Chondrocyte (in vitro differentiated cells): ENCODE measurements around the gene PPP2R2D. TPM values are rescaled to one million over a fixed set of nuclear protein-coding genes. Genes with fewer than 3 reads are reported as not detected.

Source experiments
- DNase-seq: peaks from one replicate; pipeline ENCODE4 v3.0.0; 2021; ENCODE audit warnings: mixed read lengths, low spot score
- H3K27ac Mint-ChIP-seq: one replicate; pipeline ENCODE4 v1.8.0; 2021; ENCODE audit warnings: mild to moderate bottlenecking, moderate library complexity, mixed read lengths; ENCODE audit not compliant: unreplicated experiment
- H3K27me3 Mint-ChIP-seq: 2 replicates; pipeline ENCODE4 v1.8.0; 2021; ENCODE audit warnings: low read depth, mixed read lengths
- H3K36me3 Mint-ChIP-seq: 2 replicates; pipeline ENCODE4 v1.8.0; 2021; ENCODE audit warnings: low read depth, mixed read lengths
- H3K4me1 Mint-ChIP-seq: 2 replicates; pipeline ENCODE4 v1.8.0; 2021; ENCODE audit warnings: low read depth, mild to moderate bottlenecking, mixed read lengths
- H3K4me3 Mint-ChIP-seq: one replicate; pipeline ENCODE4 v1.8.0; 2021; ENCODE audit warnings: mild to moderate bottlenecking, moderate library complexity, mixed read lengths; ENCODE audit not compliant: unreplicated experiment
- H3K9me3 Mint-ChIP-seq: 2 replicates; pipeline ENCODE4 v1.8.0; 2021; ENCODE audit warnings: low read depth, mixed read lengths
- CTCF ChIP-seq: fragments of 200-600 bp; sonication (generic); IDR thresholded peaks from 2 replicates; pipeline ENCODE4 v1.5.0; 2021; ENCODE audit warnings: antibody characterized with exemption, mild to moderate bottlenecking, moderate library complexity
- total RNA-seq: library from RNA; stranded (reverse); gene quantifications from 3 replicates; pipeline ENCODE4 v1.2.1, GENCODE V29; 2021

The PPP2R2D gene
- total RNA-seq, 1 donor from 2014 or later, result 24.3 TPM

- peak; percentile 67 for DNase-seq
- no peaks in the 10 kb centered on the region for H3K9me3 Mint-ChIP-seq
- H3K27me3 Mint-ChIP-seq, result peaks cover 2% of the 10 kb centered on the region
- H3K4me3 Mint-ChIP-seq, result no peak overlapping the region
- peaks cover 3% of the 10 kb centered on the region for H3K4me1 Mint-ChIP-seq
- no peak overlapping the region for H3K27ac Mint-ChIP-seq
- TF ChIP-seq CTCF, result no peak
- H3K36me3 Mint-ChIP-seq, result no peaks in the 10 kb centered on the region
Measured at GRCh38 chr10:131886237-131886636, 14.6 kb upstream of the PPP2R2D start.

- Mint-ChIP-seq H3K27ac (no peak overlapping the region), H3K4me3 (no peak overlapping the region), H3K36me3 (no peaks in the 10 kb centered on the region), H3K27me3 (peaks cover 12% of the 10 kb centered on the region), H3K9me3 (no peaks in the 10 kb centered on the region), H3K4me1 (peaks cover 3% of the 10 kb centered on the region)
- DNase-seq, result no peak
- TF ChIP-seq CTCF, result no peak
Measured at GRCh38 chr10:131888186-131888604, 12.6 kb upstream of the PPP2R2D start.

GRCh38 chr10:131889755-131890154 lies 11.1 kb upstream of the PPP2R2D start:
- Mint-ChIP-seq H3K4me3 (no peak overlapping the region), H3K9me3 (no peaks in the 10 kb centered on the region), H3K4me1 (peaks cover 3% of the 10 kb centered on the region), H3K27me3 (peaks cover 21% of the 10 kb centered on the region), H3K36me3 (no peaks in the 10 kb centered on the region), H3K27ac (no peak overlapping the region)
- no peak for TF ChIP-seq CTCF
- DNase-seq, result peak; percentile 44

- Mint-ChIP-seq H3K36me3 (no peaks in the 10 kb centered on the region), H3K4me3 (no peak overlapping the region), H3K4me1 (peaks cover 1% of the 10 kb centered on the region), H3K9me3 (no peaks in the 10 kb centered on the region), H3K27me3 (peaks cover 26% of the 10 kb centered on the region), H3K27ac (no peak overlapping the region)
- peak; percentile 57 for DNase-seq
- TF ChIP-seq CTCF, result no peak
Measured at GRCh38 chr10:131890276-131891195, 10.3 kb upstream of the PPP2R2D start.

GRCh38 chr10:131891196-131891928 lies 9.4 kb upstream of the PPP2R2D start:
- Mint-ChIP-seq H3K9me3 (no peaks in the 10 kb centered on the region), H3K27ac (no peak overlapping the region), H3K27me3 (peaks cover 26% of the 10 kb centered on the region), H3K4me1 (no peaks in the 10 kb centered on the region), H3K4me3 (no peak overlapping the region), H3K36me3 (no peaks in the 10 kb centered on the region)
- peak; percentile 90 for DNase-seq
- TF ChIP-seq CTCF, result peak; percentile 66
